Kidney epithelial cell (primary cell): ENCODE measurements around the gene CACNB4. TPM values are rescaled to one million over a fixed set of nuclear protein-coding genes. Genes with fewer than 3 reads are reported as not detected.

Experiments
- DNase-seq: peaks from one replicate; pipeline ENCODE4 v3.0.0-alpha.2; 2010; ENCODE audit warnings: low read depth
- H3K27me3 ChIP-seq: 2 replicates; pipeline ENCODE4 v1.6.0; 2011; ENCODE audit warnings: low read length; ENCODE audit not compliant: control insufficient read depth, insufficient read depth
- H3K36me3 ChIP-seq: 2 replicates; pipeline ENCODE4 v1.5.1; 2011; ENCODE audit warnings: low read length; ENCODE audit not compliant: control insufficient read depth, insufficient read depth
- H3K4me3 ChIP-seq: 2 replicates; pipeline ENCODE4 v1.5.1; 2011; ENCODE audit warnings: low read depth, mild to moderate bottlenecking, control low read depth, low read length
- CTCF ChIP-seq: IDR thresholded peaks from 2 replicates; pipeline ENCODE4 v1.5.1; 2011; ENCODE audit warnings: mild to moderate bottlenecking, moderate library complexity, low read length, control low read depth, inconsistent platforms; ENCODE audit not compliant: insufficient read depth, poor library complexity, severe bottlenecking
- total RNA-seq: library from RNA; depleted of rRNA; stranded (reverse); fragments of >200 nt; gene quantifications from 2 replicates; pipeline ENCODE4 v1.2.3, GENCODE V29; 2015

CACNB4 gene
- total RNA-seq, 1 donor from 2014 or later, result 0.79 TPM

- TF ChIP-seq CTCF, result no peak
- Histone ChIP-seq H3K27me3 (no peaks in the 10 kb centered on the region), H3K4me3 (no peak overlapping the region), H3K36me3 (no peaks in the 10 kb centered on the region)
- DNase-seq, result no peak
These were observed 120.1 kb downstream of the CACNB4 start for GRCh38 chr2:151978709-151979108.

DNA sequence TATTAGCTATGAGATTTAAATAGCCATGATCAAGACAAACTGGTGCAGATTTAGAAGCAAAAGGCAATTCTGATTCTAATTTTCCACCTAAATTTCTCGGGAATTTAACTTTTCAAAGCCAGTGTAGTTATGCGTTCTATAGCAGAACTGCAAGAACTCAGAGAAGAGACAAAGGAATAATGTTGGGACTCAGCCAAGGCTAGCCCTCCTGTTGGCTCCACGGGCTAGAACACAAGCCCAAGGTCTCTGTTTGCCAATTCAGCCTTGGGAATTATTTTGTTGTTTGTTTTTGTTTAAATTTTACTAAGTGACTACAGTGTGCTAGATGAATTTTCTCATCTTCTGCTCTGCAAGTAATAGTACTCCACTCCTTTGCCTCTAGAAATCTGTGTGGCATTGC, 121.2 kb downstream of the CACNB4 start:
- no peak for DNase-seq
- TF ChIP-seq CTCF, result no peak
- no peak overlapping the region for H3K4me3 ChIP-seq
- H3K27me3 ChIP-seq, result peaks cover 3% of the 10 kb centered on the region
- no peaks in the 10 kb centered on the region for H3K36me3 ChIP-seq

DNA sequence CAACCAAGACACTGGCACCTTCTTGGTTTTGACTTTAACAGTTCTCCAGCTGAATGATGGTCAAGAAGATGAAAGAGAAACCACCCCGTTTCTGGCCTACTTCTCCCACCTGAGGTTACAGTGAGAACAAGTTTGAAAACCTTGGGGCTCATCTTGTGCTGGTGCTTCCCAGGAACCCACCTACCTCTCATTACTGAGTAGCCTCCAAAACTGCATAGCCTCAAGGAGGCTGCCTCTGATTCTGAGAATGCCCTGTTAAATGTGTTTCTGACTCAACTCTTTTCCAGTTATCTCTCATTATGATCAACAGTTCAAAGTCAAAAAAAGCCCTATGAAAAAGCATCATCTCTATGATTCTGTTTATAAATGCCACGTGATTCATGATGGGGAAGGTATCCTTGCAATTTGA, 121.9 kb downstream of the CACNB4 start:
- H3K4me3 ChIP-seq, result no peak overlapping the region
- no peak for DNase-seq
- no peaks in the 10 kb centered on the region for H3K36me3 ChIP-seq
- H3K27me3 ChIP-seq, result peaks cover 3% of the 10 kb centered on the region
- TF ChIP-seq CTCF, result no peak

DNA sequence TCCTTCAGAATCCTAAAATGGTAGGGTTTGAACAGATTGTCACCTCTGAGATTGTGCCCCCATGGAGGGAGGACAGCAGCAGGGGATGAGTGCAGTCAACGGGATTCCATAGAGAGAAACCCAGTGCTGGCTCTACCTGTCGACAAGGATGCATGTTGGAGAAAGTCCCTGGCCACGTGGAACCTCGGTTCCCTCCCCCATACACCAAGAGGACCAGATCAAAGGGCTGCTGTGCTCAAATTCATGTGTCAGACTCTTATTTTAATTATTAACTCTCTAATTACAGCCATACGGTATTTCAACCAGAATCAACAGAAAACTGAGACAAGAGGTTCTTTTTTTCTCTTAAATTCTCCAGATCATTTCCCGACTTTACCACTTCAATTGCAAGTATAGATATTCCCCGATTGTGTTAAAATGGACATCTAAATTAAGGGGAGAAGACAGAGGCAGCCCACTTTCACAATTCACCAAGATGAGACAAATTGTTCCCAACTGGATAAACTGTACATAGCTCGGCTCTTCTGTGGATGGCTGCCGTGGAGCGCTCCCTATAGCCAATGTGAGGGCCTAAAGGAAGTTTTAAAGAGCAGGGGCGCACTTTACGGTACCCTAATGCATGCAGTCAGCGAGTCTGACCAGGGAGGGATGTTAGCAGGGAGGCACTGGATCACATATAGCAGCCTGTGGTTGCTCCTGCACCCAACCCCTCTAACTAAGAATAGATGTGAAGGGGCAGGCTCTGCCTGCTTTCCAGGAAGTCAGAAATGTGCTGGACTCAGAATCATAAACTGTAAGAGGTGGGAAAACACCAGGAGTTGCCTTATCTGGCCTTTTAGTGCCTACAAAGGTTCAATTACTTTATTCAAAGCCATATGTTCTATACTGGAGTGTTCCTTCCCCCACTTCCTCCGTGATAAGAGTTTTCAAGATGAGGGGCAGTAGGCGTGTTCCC, 123.1 kb downstream of the CACNB4 start:
- DNase-seq, result no peak
- no peaks in the 10 kb centered on the region for H3K36me3 ChIP-seq
- no peak overlapping the region for H3K4me3 ChIP-seq
- no peak for TF ChIP-seq CTCF
- peaks cover 3% of the 10 kb centered on the region for H3K27me3 ChIP-seq

- DNase-seq, result no peak
- Histone ChIP-seq H3K36me3 (no peaks in the 10 kb centered on the region), H3K27me3 (peaks cover 3% of the 10 kb centered on the region), H3K4me3 (no peak overlapping the region)
- TF ChIP-seq CTCF, result no peak
These were observed 123.9 kb downstream of the CACNB4 start for GRCh38 chr2:151974988-151975387.

- TF ChIP-seq CTCF, result no peak
- no peaks in the 10 kb centered on the region for H3K36me3 ChIP-seq
- peaks cover 3% of the 10 kb centered on the region for H3K27me3 ChIP-seq
- no peak overlapping the region for H3K4me3 ChIP-seq
- no peak for DNase-seq
These were observed 125.0 kb downstream of the CACNB4 start for GRCh38 chr2:151973901-151974199.
